NCI-H345 treated with DMSO at 0.1 percent for 48 hours (cell line): ENCODE measurements around the gene DCST1.

Experiments
- DNase-seq: peaks from one replicate; lab custom pipeline; 2025; ENCODE audit not compliant: unreplicated experiment; lab: John Stamatoyannopoulos, UW

DCST1 gene

DNA sequence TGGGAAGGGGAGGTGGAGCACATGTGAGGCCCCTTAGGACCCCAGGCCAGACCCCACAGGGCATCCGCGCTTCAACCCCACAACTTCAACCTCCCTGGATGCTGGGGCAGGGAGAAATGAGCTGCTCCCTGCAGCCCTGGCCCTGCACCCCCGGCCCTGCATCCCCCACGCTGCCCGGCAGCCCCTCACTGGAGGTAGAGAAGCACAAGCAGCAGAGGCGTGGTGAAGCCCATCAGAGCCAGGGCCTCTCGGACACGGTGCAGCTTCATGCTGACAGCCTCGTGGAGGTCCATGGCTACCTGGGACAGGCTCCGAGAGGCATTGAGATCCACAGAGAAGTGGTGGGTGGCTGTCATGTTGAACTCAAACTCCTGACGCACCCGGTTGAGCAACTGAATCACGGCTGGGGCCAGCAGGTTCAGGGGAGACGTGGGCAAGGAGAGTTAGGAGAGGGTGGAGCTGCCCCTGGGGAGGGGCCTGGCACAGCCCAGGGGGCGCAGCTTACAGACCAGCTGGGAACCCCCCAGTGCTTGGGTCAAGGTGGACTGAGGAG lies 3.3 kb upstream of the DCST1 start:
- no peak for DNase-seq

DNA sequence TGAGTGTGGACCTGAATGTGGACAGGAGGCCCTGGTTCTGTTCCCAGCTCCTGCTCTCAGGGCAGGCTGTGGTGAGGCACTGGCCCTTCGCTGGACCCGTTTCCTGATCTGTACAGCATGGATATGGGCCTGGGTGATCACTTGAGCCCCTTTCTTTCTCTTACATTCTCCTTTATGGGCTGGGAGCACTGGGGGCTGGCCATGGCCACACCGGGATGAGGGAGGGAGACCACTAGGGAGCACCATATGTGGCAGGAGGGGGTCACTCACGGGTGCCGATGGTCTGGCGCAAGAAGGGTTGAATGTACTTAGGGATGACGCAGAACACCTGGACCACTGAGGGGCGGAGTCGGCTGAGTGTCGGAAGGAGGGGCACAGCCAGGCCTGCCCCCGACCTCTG lies 2.7 kb upstream of the DCST1 start:
- DNase-seq: no peak

DNA sequence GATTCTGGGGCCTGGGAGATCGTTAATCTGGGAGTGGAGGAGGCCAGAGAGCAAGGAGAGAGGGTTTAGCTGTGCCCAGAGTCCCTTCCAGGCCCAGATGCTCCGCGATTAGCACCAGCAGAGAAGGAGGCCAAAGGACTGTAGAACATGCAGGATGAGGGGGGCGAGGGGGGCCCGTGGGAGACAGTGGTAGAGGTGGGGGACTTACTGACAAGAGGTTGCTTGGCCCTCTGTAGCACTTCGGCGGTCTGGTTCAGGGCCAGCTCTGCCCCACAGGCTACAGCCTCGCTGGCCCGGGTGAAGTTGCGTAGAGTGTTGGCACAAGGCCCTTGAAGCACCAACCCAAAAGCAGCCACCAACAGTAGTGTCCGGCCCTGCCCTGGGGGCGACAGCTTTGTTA lies 738 bp upstream of the DCST1 start:
- no peak for DNase-seq

DNA sequence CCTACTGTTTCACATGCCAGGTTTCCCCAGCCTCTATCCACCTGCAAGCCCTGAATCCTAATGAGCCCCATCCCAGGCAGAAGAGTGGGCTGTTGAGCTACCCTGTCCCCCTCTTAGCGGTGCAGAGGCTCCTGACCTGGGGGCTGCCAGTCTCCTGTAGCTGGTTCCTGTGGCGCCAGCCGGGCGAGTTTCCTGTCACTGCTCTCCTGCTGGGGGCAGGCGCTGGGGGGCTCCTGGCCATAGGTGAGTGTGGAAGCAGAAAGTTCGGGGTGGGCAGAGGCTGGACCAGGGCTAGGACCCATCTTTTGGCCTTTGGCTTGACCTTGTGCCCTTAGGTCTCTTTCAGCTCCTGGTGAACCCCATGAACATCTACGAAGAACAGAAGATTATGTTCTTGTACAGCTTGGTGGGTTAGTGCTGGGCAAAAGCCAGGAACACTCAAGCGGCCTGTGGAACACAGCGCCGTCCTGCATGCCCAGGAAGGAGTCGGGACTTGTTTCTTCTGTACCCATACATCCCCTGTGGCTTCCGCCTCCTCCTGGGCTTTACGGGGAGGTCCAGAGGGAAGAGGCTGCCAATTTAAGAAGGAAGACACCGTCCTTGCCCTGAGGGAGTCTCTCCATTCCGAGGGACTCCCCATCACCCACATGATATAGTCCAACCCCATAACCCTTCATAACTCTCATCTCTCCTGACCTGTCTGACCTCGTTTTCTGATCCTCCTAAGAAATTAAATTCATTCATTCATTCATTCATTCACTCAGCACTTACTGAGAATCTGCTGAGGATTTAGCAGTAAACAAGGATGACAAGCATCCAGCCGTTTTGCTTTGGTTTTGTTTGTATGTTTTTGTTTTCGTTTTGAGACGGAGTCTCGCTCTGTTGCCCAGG lies 939 bp downstream of the DCST1 start:
- no peak for DNase-seq

DNA sequence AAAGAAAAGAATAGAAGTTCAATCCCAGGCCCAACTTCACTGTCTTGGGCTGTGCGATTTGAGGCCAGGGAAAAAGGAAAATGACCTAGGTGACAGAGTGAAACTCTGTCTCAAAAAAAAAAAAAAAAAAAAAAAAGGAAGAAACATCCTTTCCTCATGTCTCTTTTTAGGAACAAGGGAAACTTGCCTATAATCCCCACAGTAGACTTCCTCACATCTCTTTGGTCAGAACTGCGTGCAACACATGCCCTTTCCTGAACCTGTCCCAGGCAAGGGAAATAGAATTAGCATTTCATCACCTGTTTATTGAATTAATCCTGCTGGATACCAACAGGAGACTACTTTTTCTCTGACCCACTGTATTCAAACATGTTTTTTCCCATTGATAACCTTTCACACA lies 2.3 kb downstream of the DCST1 start:
- no peak for DNase-seq

DNA sequence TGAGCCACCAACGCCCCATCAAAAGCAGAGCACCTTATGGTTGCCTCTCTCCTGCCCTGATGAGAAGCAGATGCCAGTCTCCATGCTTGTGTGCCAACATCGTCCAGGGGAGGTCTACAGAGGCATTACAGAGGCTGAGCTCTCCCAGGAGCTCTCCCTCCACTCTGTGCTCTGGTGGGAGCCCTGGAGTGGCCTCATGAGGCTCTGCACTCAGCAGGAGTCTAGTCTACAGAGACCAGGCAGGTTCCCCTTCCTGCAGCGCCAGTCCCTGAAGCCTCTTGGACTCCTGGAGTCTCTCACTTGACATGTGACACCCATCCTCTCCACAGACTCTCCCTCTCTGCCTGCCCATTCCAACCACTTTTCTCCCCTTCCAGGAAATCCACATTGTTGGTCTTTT lies 3.4 kb downstream of the DCST1 start:
- no peak for DNase-seq

DNA sequence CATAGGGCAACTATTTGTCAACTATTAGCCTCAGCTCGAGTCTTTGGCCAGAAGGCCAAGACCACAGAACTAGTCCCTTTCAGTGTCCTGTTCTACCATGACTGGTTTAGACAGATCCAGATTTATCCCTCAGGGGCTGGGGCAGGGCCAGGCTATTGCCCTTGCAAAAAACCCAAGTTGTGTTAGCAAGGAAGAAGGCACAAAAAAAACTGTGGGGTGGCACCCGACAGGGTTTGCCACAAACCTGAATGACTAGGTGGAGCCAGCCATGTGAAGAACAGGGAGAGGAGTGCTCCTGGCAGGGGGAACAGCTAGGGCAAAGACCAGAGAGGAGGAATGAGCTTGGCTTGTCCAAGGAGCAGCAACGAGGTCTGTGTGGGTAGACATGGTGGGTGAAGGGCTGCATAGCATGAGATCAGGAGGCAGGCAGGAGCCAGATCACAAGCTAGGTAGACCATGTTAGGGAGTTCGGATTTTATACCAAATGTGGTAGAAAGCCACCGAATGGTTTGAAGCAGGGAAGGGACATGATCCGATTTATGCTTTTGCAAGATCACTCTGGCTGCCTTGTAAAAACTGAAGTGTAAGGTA lies 4.3 kb downstream of the DCST1 start:
- DNase-seq: no peak

DNA sequence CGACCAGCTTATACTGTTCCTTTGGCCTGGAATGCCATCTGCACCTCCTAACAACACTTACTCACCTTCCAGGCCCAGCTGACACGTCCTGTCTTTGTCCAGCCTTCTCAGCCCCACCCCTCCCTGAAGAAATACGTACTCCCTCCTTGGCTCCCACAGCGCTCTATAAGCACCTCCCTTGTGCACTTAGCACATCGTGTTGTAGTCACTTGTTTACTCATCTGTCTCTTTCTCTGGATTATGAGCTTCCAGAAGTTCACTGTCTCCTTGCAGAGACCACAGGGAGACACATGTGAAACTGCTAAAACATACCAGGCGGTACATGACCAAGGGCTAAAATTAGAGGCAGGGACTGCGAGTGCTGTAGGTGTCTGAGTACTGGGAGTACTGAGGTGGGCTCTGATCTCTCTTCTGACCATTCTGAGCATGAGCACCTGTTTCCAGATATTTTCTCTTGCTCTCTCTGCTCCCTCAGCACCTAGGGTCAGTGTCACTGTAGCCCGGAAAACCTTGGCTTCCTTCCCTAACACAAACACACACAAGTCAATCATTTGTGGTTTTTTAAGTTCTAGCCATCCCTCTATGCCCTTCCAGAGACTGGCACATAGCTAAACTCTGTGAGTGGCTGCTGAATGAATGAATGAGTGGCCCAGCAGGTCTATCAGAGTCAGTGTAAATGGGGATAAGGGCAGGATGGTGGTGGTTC lies 5.1 kb downstream of the DCST1 start:
- DNase-seq: no peak

DNA sequence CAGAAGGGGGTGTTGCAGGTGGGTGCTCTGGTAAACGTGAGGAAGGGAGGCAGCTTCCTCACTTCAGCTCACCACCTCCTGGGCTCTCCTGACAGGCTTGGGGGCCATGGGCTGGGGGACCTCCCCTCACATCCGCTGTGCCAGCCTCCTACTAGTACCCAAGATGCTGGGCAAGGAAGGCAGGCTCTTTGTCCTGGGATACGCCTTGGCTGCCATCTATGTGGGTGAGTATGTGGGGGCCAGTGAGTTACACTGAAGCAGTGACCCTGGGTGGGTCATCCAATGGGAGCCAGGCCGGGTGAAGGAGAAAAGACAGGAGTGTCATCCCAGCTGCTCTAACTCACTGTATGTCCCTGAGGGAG lies 5.7 kb downstream of the DCST1 start:
- DNase-seq: no peak

DNA sequence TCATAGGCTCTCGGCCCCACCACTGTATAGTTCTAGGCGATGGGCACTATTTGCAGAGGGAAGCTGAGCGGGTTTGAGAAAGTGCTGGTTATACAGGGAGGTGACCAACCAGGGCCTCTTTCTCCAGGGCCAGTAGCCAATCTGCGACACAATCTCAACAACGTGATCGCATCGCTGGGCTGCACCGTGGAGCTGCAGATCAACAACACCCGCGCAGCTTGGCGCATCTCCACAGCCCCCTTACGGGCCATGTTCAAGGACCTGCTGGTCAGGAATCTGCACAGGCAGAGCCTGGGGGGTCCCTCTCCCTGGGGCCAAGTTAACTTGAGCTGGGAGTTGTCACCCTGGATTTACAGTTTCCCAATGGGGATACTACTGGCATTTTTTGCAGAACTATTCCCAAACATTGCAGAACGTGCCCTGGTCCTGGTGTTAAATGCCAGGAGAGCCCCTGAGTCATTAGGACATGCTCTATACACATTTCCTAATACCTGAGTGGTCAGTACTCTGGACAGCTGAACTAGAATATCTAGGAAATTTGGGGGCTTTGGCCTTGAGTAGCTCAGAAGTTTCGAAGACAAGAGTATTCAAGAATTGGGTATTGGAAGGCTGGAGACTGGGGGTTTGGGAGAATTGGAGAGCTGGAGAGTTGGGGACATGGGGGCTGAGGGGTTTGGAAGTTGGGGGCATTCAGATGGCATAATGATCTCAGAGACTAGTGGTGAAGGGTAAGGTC lies 6.9 kb downstream of the DCST1 start:
- no peak for DNase-seq

DNA sequence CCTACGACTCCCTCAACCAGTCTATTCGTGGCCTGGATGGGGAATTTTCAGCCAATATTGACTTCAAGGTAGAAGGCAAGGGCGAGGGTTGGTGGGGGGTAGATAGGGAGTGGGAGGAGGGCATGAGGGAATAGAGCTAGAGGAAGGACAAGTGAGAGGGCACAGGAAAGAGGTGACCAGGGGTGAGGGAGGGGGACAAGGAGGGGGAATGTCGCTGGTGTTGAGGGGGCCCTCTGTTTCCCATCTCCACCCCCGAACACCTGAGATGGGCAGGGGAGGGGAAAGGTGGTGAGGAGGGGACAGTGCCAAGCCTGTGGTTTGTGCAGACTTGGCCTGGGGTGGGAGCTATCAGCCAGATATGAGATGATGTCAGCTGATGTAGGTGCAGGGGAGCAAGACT lies 9.2 kb downstream of the DCST1 start:
- no peak for DNase-seq

DNA sequence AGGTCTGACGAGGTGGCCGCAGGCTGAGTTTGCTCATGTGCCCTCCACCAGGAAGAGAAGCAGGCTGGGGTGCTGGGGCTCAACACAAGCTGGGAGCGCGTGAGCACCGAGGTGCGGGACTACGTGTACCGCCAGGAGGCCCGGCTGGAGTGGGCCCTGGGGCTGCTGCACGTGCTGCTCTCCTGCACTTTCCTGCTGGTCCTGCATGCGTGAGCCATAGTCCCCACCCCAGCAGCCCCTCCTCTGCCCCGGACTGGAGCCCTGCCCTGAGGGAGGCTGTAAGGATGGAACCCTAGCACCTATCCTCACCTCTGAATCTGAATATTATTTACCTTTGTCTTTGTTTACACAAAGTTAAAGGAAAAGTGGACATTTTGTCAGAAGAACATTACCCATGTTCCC lies 9.7 kb downstream of the DCST1 start:
- no peak for DNase-seq

DNA sequence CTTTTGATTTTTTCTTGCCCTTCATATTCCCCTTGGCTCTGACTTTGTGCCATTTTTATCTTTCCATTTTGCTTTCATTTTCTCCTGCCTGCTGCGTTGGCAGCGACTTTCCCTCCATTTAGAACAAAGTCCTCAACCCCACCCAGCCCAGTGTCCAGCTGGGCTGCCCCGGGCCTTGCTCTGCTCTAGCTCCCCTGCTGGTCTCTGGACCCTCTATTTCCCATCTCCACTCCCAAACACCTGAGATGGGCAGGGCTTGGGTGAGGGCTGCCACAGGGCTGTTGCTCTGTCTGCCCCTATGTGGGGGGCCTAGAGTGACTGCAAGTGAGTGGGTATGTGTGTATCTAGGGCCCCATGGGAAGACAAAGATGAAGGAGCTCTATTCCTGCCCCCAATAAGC lies 10.2 kb downstream of the DCST1 start:
- DNase-seq: no peak

DNA sequence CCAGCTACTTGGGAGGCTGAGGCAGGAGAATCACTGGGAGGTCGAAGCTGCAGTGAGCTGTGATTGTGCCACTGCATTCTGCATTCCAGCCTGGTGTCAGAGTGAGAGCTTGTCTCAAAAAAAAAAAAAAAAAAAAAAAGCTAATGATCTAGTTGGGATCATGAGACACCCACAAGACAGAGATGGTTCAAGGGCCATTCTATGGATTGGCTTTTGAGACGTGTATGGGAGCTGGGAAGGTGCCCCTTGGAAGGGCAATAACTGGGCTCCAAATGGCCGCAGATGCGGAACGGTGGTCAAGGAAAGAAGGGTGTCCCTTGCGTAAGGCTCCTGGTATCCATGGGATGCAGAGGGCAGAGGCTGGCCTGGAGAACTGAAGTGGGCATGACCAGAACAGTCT lies 10.7 kb downstream of the DCST1 start:
- no peak for DNase-seq

DNA sequence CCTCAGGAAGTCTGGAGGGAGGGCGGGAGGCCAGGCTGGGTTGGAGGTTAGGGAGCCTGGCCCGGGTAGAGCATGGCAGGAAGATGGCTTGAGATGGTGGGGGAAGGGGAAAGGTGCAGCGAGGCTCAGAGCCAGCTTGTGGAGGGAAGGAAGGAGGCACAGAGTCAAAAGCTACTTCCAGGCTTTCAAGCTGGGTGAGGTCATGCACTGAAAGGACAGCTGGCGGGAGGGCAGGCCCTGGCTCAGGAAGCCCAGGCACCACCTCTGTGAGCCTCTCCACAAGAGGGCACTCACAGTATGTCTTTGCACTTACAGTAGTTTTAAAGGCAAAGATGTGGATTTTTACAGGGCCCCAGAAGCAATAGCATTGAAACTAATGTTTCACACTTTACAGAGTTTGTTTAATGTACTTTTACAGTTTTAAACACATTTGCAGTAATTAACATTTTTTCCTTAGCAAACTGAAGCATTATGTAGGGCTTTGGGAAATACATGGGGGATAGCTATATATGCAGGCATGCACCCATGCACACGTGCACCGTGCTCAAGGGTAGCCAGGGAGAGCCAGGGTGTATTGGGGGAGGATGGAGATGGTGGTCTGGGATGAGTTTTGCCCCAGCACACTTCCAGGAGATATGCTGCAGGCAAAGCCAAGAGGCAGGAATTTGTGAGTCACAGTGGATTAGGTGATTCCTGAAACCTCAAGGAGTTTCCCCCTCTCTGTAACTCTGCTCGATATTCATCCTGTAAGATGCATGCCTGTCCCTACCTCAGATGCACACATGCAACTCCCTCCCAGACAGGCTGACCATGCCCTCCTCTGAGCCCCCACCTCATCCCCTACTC lies 11.4 kb downstream of the DCST1 start:
- DNase-seq: peak; percentile 53

DNA sequence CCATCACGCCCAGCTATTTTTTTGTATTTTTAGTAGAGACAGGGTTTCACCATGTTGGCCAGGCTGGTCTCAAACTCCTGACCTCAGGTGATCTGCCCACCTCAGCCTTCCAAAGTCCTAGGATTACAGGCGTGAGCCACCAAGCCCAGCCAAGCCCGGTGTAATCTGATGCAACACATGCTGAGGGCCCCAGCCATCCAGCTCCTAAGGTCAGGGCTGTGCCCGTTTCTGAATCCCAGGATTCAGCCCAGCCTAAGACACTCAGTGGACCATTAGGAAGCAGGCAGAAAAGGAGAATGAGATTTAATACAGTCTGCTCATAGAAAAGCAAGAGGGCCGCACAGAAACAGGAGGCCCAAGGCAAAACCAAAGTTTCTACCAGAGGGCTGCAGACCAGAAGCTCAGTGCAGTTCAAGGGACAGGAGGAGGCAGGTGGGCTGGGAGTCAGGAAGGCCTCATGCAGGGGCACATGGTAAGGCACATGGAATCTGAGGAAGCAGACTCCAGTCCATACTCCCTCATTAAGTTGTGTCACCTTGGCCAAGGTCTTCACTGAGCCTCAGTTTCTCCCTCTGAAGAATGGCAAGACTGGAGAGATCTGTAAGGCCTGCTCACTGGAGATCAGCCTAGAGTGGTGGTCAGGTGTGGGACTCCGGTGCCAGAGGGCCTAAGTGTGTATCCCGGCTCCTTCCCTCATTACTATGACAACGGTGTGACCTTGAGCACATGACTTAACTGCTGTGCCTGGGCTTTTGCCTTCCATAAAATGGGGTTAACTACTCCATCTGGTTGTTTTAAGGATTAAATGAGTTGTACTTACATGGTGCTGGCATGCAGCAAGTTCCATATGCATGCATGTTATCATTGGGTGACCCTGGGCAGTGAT lies 15.1 kb downstream of the DCST1 start:
- no peak for DNase-seq

DNA sequence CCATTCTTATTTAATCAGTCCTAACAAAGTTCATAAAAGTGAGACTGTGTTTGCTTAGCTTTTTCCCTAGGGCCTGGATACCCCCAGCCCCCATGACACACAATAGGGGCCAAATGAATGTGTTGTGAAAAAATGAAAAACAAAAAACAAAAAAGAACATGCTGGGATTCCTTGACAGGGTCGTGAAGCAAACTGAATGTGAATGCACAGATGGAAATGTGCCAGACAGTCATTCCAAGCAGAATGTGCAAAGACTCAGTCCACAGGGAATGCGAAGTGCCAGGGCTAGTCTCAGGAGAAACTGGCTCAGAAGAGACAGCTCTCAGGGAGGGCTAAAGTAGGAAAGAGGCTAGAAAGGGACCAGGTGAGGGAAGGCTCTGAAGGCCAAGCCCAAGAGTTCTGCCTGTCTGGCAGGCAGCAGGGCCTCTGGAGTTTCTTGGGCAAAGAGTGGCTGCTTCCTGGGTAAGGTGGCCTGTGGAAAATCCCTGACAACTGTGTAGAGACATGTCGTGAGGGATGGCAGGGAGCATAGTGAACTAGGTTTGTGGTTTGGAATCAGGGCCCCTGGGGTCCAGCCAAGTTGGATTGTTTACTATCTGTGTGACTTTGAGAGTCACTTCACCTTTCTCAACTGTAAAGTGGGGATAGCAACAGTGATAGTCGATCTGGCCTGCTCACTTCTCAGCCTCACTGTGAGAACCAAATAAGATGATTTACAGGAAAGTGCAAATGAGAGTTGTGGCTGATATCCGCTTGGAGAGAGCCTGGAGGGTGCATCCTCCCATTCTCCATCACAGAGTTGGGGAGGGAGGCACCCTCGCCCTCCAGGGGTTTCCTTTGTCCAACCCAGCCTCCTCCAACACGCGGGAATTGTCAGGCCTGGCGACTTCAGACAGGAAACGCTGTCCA lies 16.3 kb downstream of the DCST1 start:
- no peak for DNase-seq

DNA sequence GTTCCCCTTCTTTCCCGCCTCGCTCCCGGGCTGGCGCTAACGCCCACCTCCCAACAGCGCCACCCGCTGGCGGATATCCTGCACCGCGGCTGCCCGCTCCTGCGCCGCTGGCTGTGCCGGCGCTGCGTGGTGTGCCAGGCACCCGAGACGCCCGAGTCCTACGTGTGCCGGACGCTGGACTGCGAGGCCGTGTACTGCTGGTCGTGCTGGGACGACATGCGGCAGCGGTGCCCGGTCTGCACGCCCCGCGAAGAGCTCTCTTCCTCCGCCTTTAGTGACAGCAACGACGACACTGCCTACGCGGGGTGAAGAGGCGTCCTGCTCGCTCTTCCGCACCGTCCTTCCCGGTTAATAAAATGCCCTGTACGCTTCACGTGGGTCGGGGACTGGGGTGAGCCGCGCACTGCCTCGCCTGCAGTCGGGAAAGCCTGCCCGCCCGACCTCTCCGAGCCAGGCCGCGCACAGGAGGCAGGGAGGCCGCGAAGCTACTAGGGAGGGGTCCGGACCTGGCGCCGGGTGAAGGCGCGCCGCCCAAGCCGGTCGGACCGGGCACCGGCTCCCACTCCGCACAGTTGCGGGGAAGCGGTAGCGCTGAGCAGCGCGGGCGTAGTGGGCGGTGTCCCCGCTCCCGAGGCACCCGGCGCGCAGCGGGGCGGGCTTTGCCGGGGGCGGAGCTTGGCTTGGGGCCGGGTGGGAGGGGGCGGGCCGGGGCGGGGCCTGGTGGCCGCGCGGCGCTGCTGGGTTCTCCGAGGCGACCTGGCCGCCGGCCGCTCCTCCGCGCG lies 17.1 kb downstream of the DCST1 start, which contains the start of gene ADAM15:
ADAM15 (plus strand) TSS at position 757 of the 782 bp plus-strand sequence. CDS start 71 bp downstream, outside the sequence.
- peak; percentile 95 for DNase-seq
